Hematopoietic multipotent progenitor cell treated with erythropoietin and hydrocortisone succinate and interleukin-3 and kit ligand, for 17 days (in vitro differentiated cells): ENCODE measurements around the gene AR.
"Not testable (repeated sequence)": the region's sequence is repeated elsewhere in the genome, so short reads cannot be mapped to it uniquely, and the experiment has no call there.

ENCODE experiments used
- DNase-seq: peaks from one replicate; pipeline ENCODE4 v3.0.0-alpha.2; 2015; ENCODE audit warnings: low spot score

Gene AR

DNA sequence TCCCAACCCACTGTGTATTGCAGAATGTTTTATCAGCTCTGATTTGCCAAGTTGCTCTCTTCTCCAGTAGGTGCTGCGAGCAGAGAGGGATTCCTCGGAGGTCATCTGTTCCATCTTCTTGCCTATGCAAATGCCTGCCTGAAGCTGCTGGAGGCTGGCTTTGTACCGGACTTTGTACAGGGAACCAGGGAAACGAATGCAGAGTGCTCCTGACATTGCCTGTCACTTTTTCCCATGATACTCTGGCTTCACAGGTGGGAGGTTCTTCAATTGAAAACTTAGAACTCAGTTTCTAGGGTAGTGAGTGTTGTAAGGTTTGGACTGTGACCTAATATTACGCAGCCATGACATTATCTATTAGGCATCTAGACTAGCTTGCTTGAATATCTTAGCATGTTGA is 24.9 kb downstream of the AR start:
- DNase-seq, result no peak

DNA sequence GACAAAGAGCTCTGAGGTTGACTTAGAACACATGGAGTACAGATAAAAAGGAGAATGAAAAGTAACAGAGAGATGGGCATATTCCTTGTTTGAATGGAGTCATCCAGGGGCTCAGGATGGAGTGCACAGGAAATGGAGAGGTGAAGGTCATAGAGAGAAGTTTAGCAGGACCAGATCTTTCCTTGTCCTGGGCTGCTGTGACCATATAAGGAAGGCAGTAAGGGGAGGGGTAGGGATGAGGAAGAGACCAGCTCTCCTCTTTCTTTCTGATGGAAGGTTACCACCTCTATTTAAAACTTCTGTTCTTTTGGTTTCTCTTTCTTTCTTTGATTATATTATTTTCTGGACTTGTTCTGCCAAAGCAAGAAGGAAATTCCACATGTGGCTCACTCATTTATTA is 27.0 kb downstream of the AR start:
- no peak for DNase-seq

DNA sequence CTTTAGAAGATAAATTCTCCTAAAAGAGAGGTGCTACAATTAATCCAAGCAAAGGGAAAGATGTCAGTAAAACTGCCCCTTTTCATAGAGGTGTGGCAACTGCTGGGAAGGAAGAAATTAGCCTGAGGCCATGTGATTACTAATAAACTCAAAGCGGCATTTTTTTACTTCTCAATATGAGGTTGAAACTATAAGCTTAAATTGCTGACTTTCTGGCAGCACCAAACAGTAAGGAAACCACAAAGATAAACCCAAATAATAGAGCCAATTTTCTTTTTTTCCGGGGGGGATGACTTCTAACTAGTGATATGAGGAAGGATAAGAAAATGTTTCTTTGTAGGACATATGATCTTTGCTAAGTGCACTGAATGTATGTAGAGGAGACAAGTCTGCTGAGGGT is 30.9 kb downstream of the AR start:
- no peak for DNase-seq

DNA sequence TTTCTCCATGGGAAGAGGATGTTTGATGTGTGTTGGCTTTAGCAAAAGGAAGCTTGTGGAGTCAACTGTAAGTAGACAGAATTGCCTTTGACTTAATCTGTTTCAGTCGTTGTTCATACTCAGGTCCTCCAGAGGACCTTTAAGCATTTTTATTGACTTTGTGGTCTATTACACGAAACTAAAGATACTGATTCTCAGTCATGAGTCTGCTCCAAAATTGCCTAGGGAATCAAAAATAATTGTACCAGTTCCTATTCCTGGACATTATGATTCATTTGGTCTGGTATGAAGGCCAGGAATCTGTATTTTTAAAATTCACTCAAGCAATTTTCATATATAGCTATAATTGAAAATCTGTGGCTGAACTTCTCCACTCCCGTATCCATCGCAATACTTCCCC is 38.6 kb downstream of the AR start:
- no peak for DNase-seq

DNA sequence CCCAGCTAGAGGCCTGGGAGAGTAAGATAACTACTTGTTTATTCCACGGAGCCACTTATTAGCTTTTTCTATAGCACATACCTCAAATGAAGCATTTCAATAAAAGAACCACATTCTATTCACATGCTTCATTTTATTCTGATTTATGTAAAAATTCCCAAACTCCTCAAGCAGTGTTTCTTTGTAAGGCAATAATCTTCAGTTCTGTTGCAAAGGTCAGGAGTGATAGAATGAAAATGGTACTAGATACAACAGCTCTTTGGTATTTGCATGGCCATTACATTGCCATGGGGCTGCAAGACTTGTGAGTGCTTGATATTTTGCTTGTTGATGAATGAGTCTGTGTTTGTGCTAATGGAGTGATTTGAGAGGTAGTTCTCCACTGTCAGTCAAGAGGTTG is 39.4 kb downstream of the AR start:
- no peak for DNase-seq

DNA sequence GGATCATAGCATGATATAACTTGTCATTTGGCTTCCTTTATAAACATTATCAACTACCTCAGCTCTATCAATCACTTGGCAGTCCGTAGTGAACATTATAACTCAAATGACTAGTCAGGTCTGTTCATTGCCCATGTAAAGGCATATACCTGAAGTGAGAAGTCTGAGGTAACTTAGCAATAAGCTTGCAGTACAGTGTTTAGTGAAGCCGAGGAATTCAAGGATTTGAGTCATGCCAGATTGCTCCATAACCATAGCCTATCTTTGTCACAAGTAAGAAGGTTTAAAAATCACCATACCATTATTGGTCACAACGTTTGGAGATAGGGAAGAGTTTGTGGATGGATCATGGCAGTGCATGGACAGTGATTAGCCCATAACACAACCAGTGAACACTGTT is 41.6 kb downstream of the AR start:
- DNase-seq, result no peak

DNA sequence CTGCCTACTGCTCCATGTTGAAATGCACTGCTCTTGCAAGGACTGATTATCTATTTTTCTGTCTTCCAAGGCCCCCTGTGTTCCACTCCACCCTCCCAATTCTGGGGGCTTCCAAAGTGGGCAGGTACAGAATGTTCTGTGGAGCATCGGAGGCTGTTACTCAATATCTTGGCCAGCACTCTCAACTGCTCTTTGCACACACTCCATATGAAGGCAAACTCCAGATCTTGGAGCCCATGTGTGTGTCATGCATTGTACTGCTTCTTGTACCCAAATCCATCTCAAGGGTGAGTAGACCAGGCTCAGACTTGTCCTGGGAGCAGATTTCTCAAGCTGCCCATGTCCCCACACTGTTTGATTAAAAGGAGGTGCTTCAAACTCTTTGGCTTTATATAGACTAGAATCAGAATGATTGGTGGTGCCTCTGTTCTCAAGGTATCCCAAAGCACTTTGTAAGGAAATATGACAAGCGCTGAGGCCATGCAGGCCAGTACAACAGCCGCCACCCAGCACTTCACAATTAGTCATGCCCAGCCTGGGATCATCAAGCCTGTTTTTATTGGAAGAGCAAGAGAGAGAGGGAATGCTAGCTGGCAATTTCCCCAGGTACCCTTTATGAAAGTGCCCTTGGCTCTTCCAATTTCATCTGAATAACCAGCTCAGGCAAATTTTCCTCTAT is 44.3 kb downstream of the AR start:
- DNase-seq, result no peak

DNA sequence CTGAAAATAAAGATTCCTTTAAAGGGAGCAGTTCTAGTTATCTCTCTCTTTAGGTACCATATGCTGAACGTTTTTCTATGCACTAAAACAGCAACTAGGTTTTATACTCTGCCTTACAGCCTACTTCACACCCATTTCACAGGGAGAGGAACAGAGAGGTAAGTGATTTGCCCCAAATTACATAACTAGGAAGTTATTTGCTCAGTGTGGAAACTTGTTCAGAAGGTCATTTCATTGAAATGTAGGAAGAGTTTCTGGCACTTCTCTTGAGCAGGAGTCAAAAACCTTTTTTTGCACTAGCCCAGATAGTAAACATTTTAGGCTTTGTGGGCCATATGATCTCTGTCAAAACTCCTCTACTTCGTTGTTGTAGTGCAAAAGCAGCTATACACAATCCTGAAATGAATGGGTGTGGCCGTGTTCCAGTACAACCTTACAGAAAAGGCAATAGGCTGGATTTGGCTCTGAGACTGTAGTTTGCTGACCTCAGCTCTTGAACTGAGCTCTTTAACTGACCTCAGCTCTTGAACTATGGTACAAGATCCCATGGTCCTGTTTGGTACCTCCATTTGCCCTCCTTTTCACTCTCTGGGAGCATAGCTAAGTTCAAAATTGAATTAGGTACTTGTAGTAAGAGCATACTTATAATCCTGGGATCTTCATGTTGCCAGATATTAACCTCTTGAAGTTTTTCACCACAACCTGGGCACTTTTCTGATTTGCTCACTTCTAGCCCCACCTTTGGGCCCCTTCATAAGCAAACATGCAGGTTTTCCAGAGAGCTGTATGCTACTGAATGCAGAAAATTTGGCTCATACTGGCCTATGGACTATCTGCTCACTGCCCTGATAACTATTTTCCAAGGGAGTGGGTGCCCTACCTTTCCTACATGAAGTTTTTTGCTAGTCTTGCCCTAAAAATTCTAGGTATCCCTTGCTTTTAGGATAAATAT is 53.3 kb downstream of the AR start:
- DNase-seq, result no peak

DNA sequence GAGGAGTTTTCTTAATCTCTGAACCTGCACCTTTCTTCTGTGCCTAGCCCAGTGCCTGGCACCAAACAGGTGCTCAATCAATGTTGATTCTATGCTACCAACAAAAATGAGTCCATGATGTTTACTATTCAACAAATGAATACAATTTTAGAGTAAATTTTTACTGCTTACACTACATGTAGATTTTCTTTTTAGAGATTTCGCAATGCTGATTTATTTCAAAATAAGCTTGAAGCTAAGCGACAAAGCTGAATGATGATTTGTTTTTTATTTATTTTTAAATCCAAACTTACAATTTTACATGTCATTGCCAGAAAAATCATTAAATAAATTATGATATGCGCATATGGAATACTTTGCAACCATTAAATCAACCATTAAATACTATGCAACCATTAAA is 55.7 kb downstream of the AR start:
- DNase-seq, result no peak

DNA sequence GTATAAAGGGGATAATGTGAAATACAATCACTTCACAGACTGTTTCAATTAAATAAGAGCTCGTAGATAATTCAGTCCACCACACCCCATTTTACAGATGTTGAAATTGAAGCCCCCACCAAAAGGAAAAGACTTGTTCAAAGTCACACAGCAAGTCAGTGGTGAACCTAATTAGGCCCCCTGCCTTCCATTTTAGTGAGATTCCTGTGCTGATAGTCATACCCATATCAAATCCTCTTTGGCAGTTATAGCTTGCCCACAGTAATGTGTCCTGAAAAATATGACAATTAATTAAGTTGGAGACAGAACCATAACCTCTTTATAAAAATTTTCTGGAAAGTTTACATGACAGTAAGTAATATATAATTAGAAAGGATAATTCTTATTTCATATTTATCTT is 58.0 kb downstream of the AR start:
- no peak for DNase-seq

DNA sequence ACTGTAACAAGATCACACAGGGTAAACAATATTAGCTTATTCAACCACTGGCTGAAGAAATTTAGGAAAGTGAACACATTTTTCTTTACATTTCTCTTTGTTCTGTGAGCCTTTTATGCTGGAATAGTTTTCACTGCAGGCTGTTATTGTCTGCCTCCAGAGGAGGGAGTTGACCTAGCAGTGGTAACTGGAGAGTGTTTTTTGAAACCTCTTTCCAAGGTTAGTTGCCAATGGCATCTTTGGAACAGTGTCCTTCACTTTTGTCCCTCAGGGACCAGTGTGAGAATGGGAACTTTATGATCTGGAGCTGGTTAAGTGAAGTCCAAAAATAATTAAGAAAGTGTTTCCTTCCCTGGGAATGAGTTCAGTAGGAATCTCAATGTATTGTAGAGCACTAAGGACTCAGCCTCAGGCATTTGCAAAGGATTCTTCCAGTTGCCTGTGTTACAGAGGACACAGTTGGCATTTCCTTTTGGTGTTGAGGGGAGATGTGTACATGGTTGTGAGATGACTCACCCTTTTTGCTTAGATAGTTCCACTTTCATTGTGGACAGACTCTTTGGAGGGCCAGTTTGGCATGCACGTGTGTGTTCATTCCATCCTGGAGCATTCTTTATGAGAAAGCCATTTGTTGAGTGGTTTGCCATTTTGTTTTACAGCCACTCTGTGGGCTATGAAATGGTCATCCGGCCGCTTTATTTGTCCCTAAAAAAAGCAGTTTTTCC is 61.3 kb downstream of the AR start:
- no peak for DNase-seq

DNA sequence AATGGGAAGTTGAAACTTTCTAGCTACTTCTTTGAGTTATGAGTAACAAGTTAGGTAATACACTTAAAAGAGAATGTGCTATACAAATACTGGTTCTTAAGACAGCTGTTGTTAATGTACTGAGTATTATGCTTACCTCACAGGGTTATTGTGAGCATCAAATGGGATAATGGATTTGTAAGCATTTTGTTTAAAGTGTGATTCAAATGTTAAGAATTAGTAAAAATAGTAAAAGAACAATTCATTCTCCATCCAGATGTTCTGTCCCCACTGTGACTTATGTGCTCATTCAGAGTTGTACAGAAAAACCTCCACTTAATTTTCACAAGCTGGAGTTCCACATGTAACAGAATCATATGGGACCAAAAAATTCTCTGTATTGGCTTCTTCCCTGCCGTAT is 63.6 kb downstream of the AR start:
- DNase-seq, result no peak

DNA sequence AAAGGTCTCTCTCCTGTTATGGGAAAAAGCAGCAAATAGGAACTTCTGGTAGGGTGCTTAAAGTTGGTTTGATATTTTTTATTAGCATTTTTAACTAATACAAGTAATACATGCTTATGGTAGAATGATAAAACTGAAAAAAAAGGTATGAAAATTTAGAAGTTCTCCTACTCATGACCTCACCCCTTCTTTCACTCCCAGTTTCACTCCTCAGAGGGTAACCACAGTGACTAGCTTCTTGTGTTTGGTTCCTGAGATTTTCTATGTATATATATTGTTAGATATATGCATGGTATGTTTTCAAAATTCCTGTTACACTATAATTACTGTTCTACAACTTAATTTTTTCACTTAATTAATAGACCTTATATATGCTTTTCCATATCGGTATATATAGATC is 66.5 kb downstream of the AR start:
- no peak for DNase-seq

DNA sequence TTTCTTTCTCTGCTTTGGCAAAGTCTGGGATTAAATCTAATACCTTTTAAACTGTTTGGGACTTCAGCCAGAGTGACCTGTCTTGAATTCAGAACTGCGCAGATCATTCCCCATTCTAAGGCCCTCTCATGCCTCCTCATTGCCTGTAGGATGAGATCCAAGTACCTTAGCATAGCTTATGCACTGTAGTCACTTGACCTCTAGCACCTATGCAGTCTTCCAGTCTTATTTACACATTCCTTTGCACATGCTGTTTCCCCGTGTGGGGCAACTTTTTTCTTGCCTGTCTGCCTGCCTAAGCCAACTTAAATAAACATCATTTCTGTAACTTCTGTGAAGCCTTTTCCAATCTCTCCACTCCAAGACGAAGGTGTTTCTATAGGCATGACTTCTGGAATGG is 68.4 kb downstream of the AR start:
- DNase-seq, result no peak

DNA sequence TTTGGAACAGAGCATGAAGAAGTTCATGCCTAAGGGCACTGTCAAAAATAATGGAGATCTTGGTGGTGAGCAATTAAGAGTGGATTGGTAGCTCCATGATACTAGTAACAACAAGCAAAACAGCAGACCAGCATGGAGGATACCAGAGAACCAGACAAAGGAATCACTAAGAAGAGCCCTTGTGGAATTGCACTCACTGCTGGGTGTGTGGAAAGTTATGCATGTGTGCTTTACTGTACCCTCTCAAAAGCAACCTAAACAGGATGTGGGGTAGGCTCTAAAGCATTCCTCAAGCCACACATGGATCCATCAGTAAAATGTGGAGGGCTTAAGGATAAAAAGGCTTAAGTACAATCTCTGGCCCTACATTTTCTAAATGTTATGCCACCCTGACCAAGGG is 69.5 kb downstream of the AR start:
- DNase-seq, result no peak

DNA sequence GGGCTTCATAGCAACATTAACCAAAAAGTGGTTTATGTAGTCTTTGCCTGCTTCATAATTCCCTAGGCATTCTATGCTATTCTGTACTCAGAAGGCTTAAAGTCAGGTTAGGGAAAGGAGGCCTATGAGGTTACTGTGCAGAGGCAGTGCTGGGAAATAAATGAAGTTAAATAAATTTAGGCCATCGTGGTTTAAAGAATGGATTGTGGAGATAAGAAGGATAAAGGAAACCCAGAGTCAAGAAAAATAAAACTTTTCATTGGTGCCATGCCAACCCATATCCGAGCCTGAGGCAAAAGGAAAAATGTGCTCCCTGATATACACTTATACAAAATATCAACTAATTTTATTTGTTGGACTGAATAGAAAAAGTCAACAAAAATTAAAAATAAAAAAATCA is 70.2 kb downstream of the AR start:
- DNase-seq, result no peak

DNA sequence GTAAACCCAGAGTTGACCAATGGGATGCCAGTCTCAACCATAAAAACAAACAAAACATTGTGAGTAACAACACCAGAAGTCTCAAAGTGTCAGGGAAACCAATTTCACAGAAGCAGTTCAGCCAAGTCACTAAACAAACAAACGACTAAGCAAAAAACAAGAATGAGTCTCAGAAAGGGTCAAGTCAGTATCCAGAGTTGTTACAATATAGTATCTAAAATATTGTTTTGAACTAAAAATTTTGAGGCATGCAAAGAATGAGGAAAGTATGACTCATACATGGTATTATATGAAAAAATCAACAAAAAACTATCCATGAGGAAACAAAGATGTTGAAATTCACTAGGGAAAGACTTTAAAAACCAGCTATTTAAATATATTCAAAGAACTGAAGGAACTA is 70.6 kb downstream of the AR start:
- no peak for DNase-seq

DNA sequence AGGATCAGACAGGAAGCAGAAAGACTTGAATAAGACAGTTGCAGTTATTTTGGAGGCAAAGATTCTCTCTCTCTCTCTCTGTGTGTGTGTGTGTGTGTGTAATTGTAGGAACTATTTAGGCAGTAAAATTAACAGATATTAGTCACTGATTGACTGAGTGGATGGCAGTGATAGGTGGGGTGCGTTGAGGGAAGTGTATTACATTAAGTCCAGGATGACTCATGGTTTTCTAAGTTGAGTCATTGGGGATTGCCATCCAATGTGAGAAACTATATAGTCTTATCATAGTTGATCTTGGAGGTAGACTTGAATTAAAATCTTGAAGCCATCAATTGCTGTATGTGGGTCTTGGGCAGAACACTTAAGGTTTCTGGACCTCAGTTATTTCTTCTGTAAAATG is 75.4 kb downstream of the AR start:
- DNase-seq, result no peak

DNA sequence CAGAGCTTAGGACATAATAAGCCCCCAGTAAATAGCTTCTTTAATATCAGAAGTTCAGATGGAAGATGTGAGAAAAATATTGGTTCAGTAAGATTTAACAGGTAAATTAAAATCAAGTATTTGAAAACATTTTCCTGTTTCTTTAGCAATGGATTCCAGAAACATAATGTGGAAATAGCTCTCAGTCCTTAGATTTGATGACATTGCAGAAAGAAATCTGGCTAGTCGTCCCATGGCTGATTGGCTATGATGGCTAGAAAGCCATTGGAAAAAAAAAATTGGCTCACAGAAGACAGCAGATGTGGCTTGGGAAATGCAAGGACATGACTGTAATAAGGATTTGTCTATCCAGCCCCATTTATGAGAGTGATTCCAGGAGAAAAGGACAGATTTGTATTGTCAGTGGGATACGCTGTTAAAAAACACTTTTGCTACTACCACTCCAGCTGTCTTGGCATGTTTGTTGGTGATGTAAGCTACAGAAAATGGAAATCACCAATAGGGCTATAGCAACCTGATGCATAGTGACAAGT is 78.3 kb downstream of the AR start:
- DNase-seq, result no peak

DNA sequence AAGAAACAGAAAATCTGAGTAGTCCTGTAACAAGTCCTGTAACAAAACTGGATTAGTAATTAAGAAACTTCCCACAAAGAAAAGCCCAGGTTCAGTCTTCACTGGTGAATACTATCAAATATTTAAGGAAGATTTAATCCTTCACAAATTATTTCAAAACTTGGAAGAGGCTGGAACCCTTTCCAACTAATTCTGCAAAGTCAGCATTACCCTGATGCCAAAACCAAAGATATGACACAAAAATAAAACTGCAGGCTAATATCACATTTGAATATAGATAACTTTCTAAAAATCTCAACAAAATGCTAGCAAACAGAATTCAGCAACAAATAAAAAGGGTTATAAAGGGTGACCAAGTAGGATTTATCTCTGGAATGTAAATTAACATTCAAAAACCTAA is 80.5 kb downstream of the AR start:
- DNase-seq, result no peak

DNA sequence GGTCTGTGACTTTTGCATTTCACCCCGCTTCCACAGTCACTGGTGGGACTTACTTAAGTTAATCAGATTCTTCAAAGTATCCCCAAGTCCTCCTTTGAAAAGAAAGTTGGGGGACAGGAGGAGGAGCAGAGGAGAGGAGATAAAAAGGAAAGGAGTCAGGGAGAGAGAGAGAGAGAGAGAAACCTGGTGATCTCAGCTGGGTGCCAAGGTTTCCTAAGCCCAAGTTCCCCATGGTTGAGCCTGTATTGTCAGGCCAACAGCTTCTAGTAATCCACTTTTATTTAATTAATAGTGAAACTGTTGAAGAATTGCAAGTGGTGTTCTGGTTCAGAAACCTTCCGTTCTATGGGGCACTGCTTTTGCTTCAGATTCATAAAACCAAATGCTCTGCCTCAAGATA is 91.6 kb downstream of the AR start:
- no peak for DNase-seq

DNA sequence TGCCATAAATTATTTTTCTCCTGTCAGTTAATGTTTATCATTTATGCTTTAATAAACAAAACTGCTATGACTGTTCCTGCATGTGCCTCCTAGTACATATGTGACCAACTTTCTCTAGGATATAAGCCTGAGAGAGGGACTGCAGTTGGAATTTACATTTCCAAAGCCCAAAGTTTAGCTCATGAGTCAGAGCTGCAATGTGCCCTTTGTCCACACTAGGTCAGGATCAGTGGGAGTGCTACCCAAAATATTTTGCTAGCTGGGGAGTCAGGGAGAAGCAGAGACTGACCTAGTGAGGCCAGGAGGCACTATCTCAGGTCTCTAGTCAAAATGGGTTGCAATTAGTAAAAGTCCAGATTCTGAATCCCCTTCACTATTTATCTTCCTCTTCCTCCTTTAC is 92.7 kb downstream of the AR start:
- no peak for DNase-seq

DNA sequence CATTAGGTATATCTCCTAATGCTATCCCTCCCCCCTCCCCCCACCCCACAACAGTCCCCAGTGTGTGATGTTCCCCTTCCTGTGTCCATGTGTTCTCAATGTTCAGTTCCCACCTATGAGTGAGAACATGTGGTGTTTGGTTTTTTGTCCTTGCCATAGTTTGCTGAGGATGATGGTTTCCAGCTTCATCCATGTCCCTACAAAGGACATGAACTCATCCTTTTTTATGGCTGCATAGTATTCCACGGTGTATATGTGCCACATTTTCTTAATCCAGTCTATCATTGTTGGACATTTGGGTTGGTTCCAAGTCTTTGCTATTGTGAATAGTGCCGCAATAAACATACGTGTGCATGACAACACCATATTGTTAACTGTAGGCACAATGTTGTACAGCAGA is 93.5 kb downstream of the AR start:
- not testable (repeated sequence) for DNase-seq
